ENCODE measurements around the gene R3HDM2.

R3HDM2 gene

DNA sequence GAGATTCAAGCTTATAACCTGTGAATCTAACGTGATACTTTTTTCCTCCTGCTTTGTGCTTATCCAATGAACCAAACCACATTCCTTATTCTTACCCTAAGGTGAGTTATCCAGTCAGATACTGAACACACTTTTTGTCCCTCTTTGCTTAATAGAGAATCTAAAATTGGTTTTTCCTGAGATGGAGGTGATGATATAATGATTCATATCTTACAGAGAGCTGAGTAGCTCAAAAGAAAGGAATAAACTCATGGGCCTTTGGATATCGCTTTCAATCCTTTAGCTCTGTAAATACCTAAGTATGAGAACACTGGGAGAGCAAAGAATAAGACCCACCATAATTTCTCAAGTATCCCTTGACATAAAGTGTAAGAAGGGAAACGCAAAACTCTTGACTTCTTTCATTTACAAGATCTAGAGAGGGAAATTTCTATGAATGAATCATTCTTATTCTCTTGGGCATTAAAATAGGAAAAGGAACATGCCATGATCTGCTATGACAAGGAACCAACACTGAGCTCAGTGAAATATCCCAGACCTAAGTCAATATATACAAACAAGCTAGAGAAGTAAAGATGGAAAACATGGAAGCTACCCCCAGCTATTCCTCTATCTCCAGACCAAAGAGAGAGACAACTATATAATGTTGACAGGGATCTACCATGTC is 98.1 kb downstream of the R3HDM2 start:
- DNase-seq (ENCODE audit: low read depth), result no peak
- TF ChIP-seq, protein P1, sequence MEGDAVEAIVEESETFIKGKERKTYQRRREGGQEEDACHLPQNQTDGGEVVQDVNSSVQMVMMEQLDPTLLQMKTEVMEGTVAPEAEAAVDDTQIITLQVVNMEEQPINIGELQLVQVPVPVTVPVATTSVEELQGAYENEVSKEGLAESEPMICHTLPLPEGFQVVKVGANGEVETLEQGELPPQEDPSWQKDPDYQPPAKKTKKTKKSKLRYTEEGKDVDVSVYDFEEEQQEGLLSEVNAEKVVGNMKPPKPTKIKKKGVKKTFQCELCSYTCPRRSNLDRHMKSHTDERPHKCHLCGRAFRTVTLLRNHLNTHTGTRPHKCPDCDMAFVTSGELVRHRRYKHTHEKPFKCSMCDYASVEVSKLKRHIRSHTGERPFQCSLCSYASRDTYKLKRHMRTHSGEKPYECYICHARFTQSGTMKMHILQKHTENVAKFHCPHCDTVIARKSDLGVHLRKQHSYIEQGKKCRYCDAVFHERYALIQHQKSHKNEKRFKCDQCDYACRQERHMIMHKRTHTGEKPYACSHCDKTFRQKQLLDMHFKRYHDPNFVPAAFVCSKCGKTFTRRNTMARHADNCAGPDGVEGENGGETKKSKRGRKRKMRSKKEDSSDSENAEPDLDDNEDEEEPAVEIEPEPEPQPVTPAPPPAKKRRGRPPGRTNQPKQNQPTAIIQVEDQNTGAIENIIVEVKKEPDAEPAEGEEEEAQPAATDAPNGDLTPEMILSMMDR (IDR thresholded peaks at IDR 0.05; ENCODE audit: insufficient read depth, low read depth, low read length, missing control alignments), result no peak
- no peak overlapping the region for H3K4me3 ChIP-seq (ENCODE audit: low read depth, low read length)

DNA sequence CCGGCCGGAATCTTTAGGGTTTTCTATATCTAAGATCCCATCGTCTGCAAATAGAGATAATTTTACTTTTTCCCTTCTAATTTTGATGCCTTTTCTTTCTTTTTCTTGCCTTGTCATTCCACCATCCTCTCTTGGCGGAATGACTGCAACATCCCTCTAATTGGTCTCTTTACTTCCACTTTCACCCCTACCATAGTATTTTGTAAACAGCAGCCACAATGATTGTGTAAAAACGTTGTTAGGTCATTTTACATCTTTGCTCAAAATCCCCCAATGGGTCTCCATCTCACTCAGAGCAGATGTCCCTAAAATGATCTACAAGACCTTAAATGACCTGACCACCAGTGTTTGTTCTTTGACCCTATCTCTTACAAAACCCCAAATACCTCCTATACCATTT is 99.9 kb downstream of the R3HDM2 start:
- no peak for DNase-seq (ENCODE audit: low read depth)
- TF ChIP-seq, protein P1 (IDR thresholded peaks at IDR 0.05; ENCODE audit: insufficient read depth, low read depth, low read length, missing control alignments), result no peak
- H3K4me3 ChIP-seq (ENCODE audit: low read depth, low read length), result no peak overlapping the region

DNA sequence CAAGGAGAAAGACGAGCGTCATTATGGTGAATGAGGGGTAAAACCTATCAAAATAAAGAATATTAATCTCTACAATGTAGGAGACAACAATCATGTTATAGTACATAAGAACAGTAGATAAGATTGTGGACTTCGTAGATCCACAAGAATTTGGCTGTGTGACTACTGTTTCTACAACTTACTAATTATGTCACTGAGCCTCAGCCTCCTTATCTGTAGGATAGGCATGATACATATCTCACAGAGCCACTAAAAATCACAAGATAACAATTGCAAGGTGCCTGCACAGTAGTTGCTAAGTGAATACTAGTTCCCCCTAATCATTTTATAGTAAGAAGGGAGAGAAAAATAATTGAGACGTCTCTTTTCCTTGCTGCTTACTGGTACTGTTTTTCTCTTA is 101.6 kb downstream of the R3HDM2 start:
- TF ChIP-seq, protein P1 (IDR thresholded peaks at IDR 0.05; ENCODE audit: insufficient read depth, low read depth, low read length, missing control alignments), result no peak
- DNase-seq (ENCODE audit: low read depth), result no peak
- H3K4me3 ChIP-seq (ENCODE audit: low read depth, low read length), result no peak overlapping the region

DNA sequence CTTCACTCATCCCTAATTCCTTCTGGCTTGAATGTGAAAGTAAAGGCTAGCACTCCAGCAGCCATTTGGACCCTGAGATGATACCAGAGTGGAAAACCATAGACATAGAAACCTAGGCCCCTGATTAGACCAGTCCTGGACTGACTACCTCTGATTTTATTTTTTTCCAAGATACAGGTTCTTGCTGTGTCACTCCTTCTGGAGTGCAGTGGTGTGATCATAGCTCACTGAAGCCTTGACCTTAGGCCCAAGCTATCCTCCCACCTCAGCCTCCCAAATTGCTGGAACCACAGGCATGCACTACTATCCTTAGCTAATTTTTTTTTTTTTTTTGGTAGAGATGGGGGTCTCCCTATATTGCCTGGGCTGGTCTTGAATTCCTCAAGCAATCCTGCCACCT is 105.4 kb downstream of the R3HDM2 start:
- TF ChIP-seq, protein P1 (IDR thresholded peaks at IDR 0.05; ENCODE audit: insufficient read depth, low read depth, low read length, missing control alignments), result no peak
- H3K4me3 ChIP-seq (ENCODE audit: low read depth, low read length), result no peak overlapping the region
- no peak for DNase-seq (ENCODE audit: low read depth)

DNA sequence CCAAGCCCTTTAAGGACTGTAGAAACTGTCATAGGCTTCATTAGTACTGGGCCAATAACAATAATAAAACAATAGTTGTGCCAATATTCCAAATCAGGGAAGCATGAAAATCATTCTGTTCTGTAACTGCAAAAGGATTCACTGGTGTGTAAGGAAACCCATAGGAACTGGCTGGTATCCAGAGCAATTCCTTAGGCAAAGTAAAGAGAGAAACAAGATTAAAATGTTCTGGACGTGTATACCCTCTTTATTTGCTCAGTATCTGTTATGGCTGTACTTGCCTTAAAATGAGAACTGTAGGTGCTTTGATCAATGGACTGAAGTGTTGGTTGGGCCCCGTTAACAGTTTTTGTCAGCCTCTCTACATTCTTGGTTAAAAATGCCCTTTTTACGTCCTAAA is 107.4 kb downstream of the R3HDM2 start:
- DNase-seq (ENCODE audit: low read depth), result no peak
- TF ChIP-seq, protein P1 (IDR thresholded peaks at IDR 0.05; ENCODE audit: insufficient read depth, low read depth, low read length, missing control alignments), result no peak
- no peak overlapping the region for H3K4me3 ChIP-seq (ENCODE audit: low read depth, low read length)

DNA sequence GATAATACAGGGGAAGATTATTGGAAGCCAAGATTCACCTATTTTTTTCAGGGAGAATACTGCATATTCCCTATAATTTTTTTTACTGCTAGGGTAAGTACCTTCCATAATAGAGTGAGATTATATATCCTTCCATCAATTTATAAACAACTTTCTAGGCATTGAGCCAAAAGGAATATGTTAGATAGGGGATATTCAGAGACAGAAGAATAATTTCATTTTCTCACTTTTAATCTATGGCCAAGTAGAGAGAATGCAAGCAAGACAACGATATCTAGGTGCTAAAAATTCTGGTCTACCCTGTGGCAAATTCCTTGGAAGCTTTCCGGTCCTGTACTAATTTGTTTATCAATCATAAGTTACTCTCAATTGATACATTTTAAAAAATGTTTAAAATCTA is 110.2 kb downstream of the R3HDM2 start:
- DNase-seq (ENCODE audit: low read depth), result no peak
- TF ChIP-seq, protein P1 (IDR thresholded peaks at IDR 0.05; ENCODE audit: insufficient read depth, low read depth, low read length, missing control alignments), result no peak
- no peak overlapping the region for H3K4me3 ChIP-seq (ENCODE audit: low read depth, low read length)

Measured in GM12865 (cell line).